Panc1 (cell line): Measurements from ENCODE around the gene POLR3B. TPM values are rescaled to one million over a fixed set of nuclear protein-coding genes. Genes with fewer than 3 reads are reported as not detected.
A peak's percentile ranks its signal among the peaks of the same experiment; 100 is the strongest.

Experiments
- ATAC-seq: fragments of 200-7000 bp; cut with Tn5 transposase; 2 replicates; pipeline ENCODE4 v1.9.1; 2020; ENCODE audit warnings: mild to moderate bottlenecking, moderate library complexity
- BruUV-seq: library from RNA; stranded (reverse); fragments of 400-500 nt; replicated peaks from 2 replicates; lab custom pipeline; 2021; lab: Mats Ljungman, UMichigan
- CTCF ChIA-PET: fragments of 300-600 bp; sonication (Branson Sonifier 250); formaldehyde crosslinking; loops from one replicate; lab custom pipeline; 2022; ENCODE audit warnings: antibody characterized with exemption; lab: Charles Lee
- POLR2A ChIA-PET: fragments of 300-600 bp; sonication (Branson Sonifier 250); formaldehyde crosslinking; loops from one replicate; lab custom pipeline; 2022; ENCODE audit warnings: antibody characterized with exemption; lab: Charles Lee
- DNase-seq: peaks from one replicate; pipeline ENCODE4 v3.0.0-alpha.2; 2010; ENCODE audit warnings: low read depth, low spot score
- H3K27ac ChIP-seq: 2 replicates; pipeline ENCODE4 v1.5.1; 2011; ENCODE audit warnings: mild to moderate bottlenecking, low read length, inconsistent platforms
- H3K27me3 ChIP-seq: fragments of 200-500 bp; sonication (Bioruptor generic); 2 replicates; pipeline ENCODE4 v1.6.0; 2014; ENCODE audit warnings: low read length, inconsistent platforms; ENCODE audit not compliant: control insufficient read depth, insufficient read depth
- H3K36me3 ChIP-seq: fragments of 200-500 bp; sonication (Bioruptor generic); 2 replicates; pipeline ENCODE4 v1.5.1; 2014; ENCODE audit warnings: inconsistent platforms, mild to moderate bottlenecking, low read length, moderate library complexity; ENCODE audit not compliant: control insufficient read depth, insufficient read depth
- H3K4me1 ChIP-seq: 2 replicates; pipeline ENCODE4 v1.5.1; 2011; ENCODE audit warnings: inconsistent platforms, mild to moderate bottlenecking, low read length, moderate library complexity; ENCODE audit not compliant: control insufficient read depth, insufficient read depth
- H3K4me3 ChIP-seq, 2 experiments: 2 replicates each; pipeline ENCODE4 v1.5.1; 2011 to 2012; ENCODE audit warnings: low read depth in 2 of 2, low read length in 2 of 2, mild to moderate bottlenecking in 2 of 2, inconsistent platforms in 1 of 2, moderate library complexity in 1 of 2
- H3K9me3 ChIP-seq: fragments of 200-500 bp; sonication (Bioruptor generic); 2 replicates; pipeline ENCODE4 v1.5.1; 2014; ENCODE audit warnings: low read depth, mild to moderate bottlenecking, inconsistent platforms, low read length, moderate library complexity; ENCODE audit not compliant: control insufficient read depth, insufficient read depth
- POLR2AphosphoS5 ChIP-seq: IDR thresholded peaks from 2 replicates; pipeline ENCODE4 v1.6.1; 2012; ENCODE audit warnings: mild to moderate bottlenecking, low read depth, low read length, moderate library complexity
- SIN3A ChIP-seq: IDR thresholded peaks from 2 replicates; pipeline ENCODE4 v1.6.1; 2012; ENCODE audit warnings: low read depth, mild to moderate bottlenecking, low read length, moderate library complexity, borderline replicate concordance; ENCODE audit not compliant: insufficient read depth
- TCF7L2 ChIP-seq: IDR thresholded peaks from 2 replicates; pipeline ENCODE4 v1.6.1; 2011; ENCODE audit warnings: mild to moderate bottlenecking, low read depth, low read length, inconsistent platforms
- in situ Hi-C: cut with HindIII; loops from 2 replicates; pipeline ENCODE4 v1.10.0; 2016; ENCODE audit warnings: low sequenced_read_pairs, low pct_unique_long_range_greater_than_20kb
- intact Hi-C: fragments of 100-400 bp; cut with micrococcal nuclease; formaldehyde crosslinking; loops from one replicate; pipeline ENCODE4 v1.10.0; 2022; ENCODE audit not compliant: unreplicated experiment
- total RNA-seq: library from RNA; stranded (reverse); gene quantifications from one replicate; pipeline ENCODE4 v1.2.1, GENCODE V29; 2021; ENCODE audit not compliant: unreplicated experiment
- TF ChIP-seq, protein P1 (sequence below): fragments of 450-650 bp; IDR thresholded peaks from 2 replicates; pipeline ENCODE4 v1.5.1; 2017; ENCODE audit warnings: mild to moderate bottlenecking
- TF ChIP-seq, protein P2 (sequence below), 2 experiments: IDR thresholded peaks; 2 replicates each; pipeline ENCODE4 v1.6.1; 2011 to 2012; ENCODE audit warnings: low read depth in 2 of 2, control low read depth in 1 of 2, low read length in 1 of 2, mild to moderate bottlenecking in 1 of 2, moderate library complexity in 1 of 2; ENCODE audit not compliant: insufficient read depth in 1 of 2

Gene POLR3B
- total RNA-seq, 1 experiment from 2014 or later, result 8.2 TPM

DNA sequence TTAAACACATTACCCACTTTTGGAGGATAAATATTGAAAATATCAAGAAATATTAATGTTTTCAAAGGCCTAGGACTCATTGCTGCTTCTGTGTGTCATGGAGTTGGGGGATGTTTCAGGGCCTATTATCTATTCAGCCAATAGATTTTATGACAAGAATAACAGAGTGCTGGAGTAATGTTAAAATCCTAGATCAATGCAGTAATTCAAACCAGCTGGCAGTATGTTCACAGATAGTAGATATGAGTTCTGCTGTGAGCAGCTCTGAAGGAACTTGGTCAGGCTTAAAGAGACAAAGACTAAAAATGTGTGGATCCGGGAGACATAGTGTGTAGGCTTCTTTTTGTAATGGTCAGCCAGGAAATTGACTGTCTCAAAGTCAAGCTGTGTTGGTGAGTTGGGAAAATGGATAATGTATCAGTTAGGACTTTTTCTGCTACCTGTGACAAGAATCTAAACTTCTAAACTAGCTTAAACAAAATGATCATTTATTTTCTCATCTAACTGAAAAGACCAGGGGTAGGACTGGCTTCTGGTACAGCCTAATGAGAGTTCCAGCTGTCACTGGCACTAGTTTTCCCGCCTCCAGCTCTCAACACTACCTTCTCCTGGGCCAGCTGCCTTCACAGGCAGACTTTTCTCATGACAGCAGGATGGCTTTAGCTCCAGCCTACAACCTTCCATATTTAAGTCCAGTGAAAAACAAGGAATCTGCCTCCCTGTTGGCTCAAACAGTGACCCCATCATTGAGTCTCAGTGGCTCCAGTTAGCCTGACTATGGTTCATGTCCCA, 16.3 kb upstream of the POLR3B start:
- TF ChIP-seq SIN3A (no peak), TCF7L2 (no peak), POLR2AphosphoS5 (no peak)
- TF ChIP-seq, protein P1, sequence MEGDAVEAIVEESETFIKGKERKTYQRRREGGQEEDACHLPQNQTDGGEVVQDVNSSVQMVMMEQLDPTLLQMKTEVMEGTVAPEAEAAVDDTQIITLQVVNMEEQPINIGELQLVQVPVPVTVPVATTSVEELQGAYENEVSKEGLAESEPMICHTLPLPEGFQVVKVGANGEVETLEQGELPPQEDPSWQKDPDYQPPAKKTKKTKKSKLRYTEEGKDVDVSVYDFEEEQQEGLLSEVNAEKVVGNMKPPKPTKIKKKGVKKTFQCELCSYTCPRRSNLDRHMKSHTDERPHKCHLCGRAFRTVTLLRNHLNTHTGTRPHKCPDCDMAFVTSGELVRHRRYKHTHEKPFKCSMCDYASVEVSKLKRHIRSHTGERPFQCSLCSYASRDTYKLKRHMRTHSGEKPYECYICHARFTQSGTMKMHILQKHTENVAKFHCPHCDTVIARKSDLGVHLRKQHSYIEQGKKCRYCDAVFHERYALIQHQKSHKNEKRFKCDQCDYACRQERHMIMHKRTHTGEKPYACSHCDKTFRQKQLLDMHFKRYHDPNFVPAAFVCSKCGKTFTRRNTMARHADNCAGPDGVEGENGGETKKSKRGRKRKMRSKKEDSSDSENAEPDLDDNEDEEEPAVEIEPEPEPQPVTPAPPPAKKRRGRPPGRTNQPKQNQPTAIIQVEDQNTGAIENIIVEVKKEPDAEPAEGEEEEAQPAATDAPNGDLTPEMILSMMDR, result no peak
- TF ChIP-seq, protein P2, sequence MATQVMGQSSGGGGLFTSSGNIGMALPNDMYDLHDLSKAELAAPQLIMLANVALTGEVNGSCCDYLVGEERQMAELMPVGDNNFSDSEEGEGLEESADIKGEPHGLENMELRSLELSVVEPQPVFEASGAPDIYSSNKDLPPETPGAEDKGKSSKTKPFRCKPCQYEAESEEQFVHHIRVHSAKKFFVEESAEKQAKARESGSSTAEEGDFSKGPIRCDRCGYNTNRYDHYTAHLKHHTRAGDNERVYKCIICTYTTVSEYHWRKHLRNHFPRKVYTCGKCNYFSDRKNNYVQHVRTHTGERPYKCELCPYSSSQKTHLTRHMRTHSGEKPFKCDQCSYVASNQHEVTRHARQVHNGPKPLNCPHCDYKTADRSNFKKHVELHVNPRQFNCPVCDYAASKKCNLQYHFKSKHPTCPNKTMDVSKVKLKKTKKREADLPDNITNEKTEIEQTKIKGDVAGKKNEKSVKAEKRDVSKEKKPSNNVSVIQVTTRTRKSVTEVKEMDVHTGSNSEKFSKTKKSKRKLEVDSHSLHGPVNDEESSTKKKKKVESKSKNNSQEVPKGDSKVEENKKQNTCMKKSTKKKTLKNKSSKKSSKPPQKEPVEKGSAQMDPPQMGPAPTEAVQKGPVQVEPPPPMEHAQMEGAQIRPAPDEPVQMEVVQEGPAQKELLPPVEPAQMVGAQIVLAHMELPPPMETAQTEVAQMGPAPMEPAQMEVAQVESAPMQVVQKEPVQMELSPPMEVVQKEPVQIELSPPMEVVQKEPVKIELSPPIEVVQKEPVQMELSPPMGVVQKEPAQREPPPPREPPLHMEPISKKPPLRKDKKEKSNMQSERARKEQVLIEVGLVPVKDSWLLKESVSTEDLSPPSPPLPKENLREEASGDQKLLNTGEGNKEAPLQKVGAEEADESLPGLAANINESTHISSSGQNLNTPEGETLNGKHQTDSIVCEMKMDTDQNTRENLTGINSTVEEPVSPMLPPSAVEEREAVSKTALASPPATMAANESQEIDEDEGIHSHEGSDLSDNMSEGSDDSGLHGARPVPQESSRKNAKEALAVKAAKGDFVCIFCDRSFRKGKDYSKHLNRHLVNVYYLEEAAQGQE (IDR thresholded peaks at IDR 0.05; ENCODE audit: insufficient read depth in 1 of 2, low read depth in 2 of 2, low read length in 1 of 2), result no peak
- POLR2A ChIA-PET, result no interaction called here
- intact Hi-C loops, result no loop called here

DNA sequence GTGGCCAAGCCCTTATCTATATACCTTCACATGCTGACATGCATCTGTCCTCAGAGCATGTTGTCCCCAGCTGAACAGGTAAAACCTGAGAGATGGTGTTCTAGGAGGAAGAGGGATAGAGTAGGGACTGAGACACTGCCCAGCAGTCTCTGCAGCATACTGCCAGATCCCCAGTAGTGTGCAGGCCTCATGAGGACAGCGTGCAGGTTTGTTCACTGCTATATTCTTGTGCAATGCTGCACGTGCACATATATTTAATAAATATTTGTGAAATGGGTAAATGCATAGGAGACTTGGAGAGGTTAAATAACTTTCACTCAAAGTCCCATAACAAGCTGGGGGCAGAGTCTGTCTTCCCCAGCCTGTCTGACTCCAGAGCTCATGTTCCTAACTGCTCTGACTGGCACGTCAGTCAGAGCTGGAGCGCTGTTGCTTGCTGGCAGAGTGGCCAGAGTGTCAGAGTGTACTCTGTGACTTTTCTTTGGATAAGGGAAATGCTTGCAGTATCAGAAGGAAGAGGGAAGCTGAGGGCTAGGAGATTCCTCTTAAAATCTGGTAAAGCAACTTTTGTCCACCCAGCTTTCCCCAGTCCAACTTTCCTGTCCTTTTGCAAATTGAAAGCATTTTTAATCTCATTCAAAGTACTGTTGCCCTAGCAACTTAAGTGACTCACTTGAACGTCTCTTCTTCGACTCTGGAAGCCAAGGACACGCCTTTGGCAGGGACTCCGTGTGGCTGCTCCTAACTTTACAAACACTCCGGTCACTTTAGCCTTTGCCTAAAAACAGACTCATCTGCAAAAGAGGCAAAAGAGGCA, 14.9 kb upstream of the POLR3B start:
- in situ Hi-C loops, result no loop called here
- peaks cover 5% of the 10 kb centered on the region; the same call in 1 of the 2 replicates for H3K27me3 ChIP-seq
- no peaks in the 10 kb centered on the region for H3K36me3 ChIP-seq
- no peak overlapping the region for H3K27ac ChIP-seq
- DNase-seq, result no peak
- ChIA-PET CTCF (no interaction called here), POLR2A (no interaction called here)
- H3K4me1 ChIP-seq, result peaks cover 3% of the 10 kb centered on the region; the same call in 1 of the 2 replicates
- BruUV-seq, result no TSS peak
- 0 out of 2 replicates have a peak, but pooled peaks have one; percentile 52 for ATAC-seq
- no peak for TF ChIP-seq SIN3A
- TF ChIP-seq, protein P2 (IDR thresholded peaks at IDR 0.05; ENCODE audit: insufficient read depth in 1 of 2, low read depth in 2 of 2, low read length in 1 of 2), result no peak
- TF ChIP-seq TCF7L2, result no peak
- TF ChIP-seq, protein P1, result no peak
- no peak for TF ChIP-seq POLR2AphosphoS5
- intact Hi-C loops, result no loop called here
- no peak overlapping the region for H3K4me3 ChIP-seq
- H3K9me3 ChIP-seq, result no peaks in the 10 kb centered on the region

More for the DNA sequence above, 16.3 kb upstream of the POLR3B start:
- in situ Hi-C loops, result no loop called here
- ATAC-seq, result no peak
- H3K27ac ChIP-seq, result no peak overlapping the region
- peaks cover 5% of the 10 kb centered on the region; the same call in 1 of the 2 replicates for H3K27me3 ChIP-seq
- peaks cover 3% of the 10 kb centered on the region; the same call in 1 of the 2 replicates for H3K4me1 ChIP-seq
- H3K9me3 ChIP-seq, result no peaks in the 10 kb centered on the region
- CTCF ChIA-PET, result interaction anchor here (0.6 kb wide), 1 partner anchor 69 kb away, joined by 3 read pairs; no protein-coding TSS in a partner anchor
- no peaks in the 10 kb centered on the region for H3K36me3 ChIP-seq
- BruUV-seq, result no TSS peak
- DNase-seq, result no peak
- no peak overlapping the region for H3K4me3 ChIP-seq
